ENCODE results near the gene VPS50. TPM values are rescaled to one million over a fixed set of nuclear protein-coding genes. Genes with fewer than 3 reads are reported as not detected.

Gene VPS50
- total RNA-seq, 4 donors from 2014 or later: 17.1 to 43.7 (median 26.9) TPM

DNA sequence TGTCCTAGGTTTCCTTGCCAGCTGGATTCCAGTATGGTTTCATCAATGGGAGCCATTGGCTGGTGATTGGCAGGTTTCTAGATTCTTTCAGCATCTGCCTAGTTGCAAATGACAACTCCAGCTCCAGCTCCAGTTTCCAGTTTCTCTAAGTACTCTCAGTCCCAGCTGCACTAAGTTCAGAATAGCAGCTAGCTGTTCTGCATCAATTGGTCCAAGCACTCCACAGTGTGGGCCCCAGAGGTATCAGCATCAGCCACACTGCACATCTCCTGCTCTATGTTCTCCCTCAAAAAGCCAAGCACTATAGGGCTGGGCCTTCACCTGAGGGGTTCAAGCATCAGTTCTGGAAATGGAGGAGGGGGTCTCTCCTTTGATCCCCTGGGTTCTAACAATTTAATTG lies 143.4 kb downstream of the VPS50 start:
- Histone ChIP-seq H3K27me3 (no peaks in the 10 kb centered on the region), H3K4me3 (no peak overlapping the region), H3K27ac (no peak overlapping the region), H3K4me1 (no peaks in the 10 kb centered on the region), H3K36me3 (no peaks in the 10 kb centered on the region), H3K9me3 (no peaks in the 10 kb centered on the region)
- no peak for DNase-seq
- intact Hi-C loops (cut with DNase I; ENCODE audit: low total_unique reads) (no loop called here), in situ Hi-C loops (cut with MboI; ENCODE audit: low pct_ligation_motif_present in 1 of 4, low pct_unique_long_range_greater_than_20kb in 1 of 4, low sequenced_read_pairs in 3 of 4) (no loop called here)
- TF ChIP-seq POLR2A (IDR thresholded peaks at IDR 0.05) (no peak), POLR2AphosphoS5 (IDR thresholded peaks at IDR 0.05) (no peak), EP300 (IDR thresholded peaks at IDR 0.05; ENCODE audit: low read depth) (no peak)
- TF ChIP-seq, protein P1, sequence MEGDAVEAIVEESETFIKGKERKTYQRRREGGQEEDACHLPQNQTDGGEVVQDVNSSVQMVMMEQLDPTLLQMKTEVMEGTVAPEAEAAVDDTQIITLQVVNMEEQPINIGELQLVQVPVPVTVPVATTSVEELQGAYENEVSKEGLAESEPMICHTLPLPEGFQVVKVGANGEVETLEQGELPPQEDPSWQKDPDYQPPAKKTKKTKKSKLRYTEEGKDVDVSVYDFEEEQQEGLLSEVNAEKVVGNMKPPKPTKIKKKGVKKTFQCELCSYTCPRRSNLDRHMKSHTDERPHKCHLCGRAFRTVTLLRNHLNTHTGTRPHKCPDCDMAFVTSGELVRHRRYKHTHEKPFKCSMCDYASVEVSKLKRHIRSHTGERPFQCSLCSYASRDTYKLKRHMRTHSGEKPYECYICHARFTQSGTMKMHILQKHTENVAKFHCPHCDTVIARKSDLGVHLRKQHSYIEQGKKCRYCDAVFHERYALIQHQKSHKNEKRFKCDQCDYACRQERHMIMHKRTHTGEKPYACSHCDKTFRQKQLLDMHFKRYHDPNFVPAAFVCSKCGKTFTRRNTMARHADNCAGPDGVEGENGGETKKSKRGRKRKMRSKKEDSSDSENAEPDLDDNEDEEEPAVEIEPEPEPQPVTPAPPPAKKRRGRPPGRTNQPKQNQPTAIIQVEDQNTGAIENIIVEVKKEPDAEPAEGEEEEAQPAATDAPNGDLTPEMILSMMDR (IDR thresholded peaks at IDR 0.05): no peak

DNA sequence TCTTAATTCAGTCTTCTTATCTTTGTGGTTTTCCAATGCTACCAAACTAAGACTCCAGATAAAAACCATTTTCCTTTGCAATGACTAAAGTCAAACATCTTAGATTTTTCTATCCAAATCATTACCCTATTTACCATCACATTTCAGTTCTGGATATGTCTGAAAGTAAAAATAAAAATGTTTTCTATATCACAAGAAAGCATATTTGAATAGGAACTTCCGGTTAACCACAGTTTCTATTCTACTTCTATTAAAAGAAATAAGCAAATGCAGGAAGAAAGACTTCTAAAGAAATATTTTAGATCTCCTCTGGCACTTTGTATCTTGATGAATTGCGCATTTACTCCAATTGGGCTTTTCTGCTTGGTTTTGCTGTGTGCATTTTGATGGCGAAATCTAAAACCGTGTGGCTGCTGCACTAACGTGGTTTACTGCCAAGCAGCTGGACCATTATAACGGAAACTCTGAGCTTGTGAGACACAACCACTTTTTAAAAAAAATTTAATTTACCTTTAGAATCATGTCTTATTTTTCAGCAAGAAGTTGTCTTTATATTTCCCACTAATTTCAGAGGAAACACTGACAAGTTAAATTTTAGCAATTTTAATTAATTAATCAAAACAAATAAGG lies 146.1 kb downstream of the VPS50 start:
- H3K36me3 ChIP-seq: no peaks in the 10 kb centered on the region
- no peak for DNase-seq
- intact Hi-C loops (cut with DNase I; ENCODE audit: low total_unique reads): no loop called here
- 64 to 95% methylated on average over 6 of the region's 6 CpGs for WGBS, 2 donors (ENCODE audit: low coverage in 1 of 2)
- peaks cover 0 to 3% (median 0%) of the 10 kb centered on the region in 4 donors for H3K4me1 ChIP-seq
- H3K27me3 ChIP-seq: no peaks in the 10 kb centered on the region
- H3K9me3 ChIP-seq: no peaks in the 10 kb centered on the region
- no peak overlapping the region for H3K27ac ChIP-seq
- in situ Hi-C loops (cut with MboI; ENCODE audit: low pct_ligation_motif_present in 1 of 4, low pct_unique_long_range_greater_than_20kb in 1 of 4, low sequenced_read_pairs in 3 of 4): no loop called here
- no peak overlapping the region for H3K4me3 ChIP-seq
- no peak for TF ChIP-seq EP300 (IDR thresholded peaks at IDR 0.05; ENCODE audit: low read depth)
- no peak for TF ChIP-seq POLR2AphosphoS5 (IDR thresholded peaks at IDR 0.05)
- TF ChIP-seq, protein P1 (IDR thresholded peaks at IDR 0.05): no peak

DNA sequence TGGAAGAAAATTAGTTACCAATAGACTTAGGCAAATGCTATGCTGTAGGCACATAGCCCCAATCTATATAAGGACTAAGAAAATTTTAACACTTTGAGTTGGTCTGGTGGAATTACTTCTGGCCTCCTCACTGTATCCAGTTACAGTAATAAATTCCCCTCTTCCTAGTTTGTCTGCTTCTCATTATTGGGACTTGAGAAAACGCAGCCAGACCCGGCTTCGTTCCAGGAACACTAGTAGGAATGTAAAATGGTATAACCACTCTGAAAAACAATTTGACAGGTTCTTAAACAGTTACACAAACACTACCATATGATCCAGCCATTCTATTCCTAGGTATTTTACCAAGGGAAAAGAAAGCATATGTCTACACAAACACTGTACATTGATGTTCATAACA lies 150.2 kb downstream of the VPS50 start:
- TF ChIP-seq POLR2AphosphoS5 (IDR thresholded peaks at IDR 0.05): no peak
- TF ChIP-seq, protein P1 (IDR thresholded peaks at IDR 0.05): no peak
- TF ChIP-seq POLR2A (IDR thresholded peaks at IDR 0.05): no peak
- no peak for TF ChIP-seq EP300 (IDR thresholded peaks at IDR 0.05; ENCODE audit: low read depth)
- Histone ChIP-seq H3K4me3 (no peak overlapping the region), H3K4me1 (peaks cover 0 to 3% (median 0%) of the 10 kb centered on the region in 4 donors), H3K27ac (no peak overlapping the region), H3K36me3 (no peaks in the 10 kb centered on the region), H3K27me3 (no peaks in the 10 kb centered on the region), H3K9me3 (no peaks in the 10 kb centered on the region)
- in situ Hi-C loops (cut with MboI; ENCODE audit: low pct_ligation_motif_present in 1 of 4, low pct_unique_long_range_greater_than_20kb in 1 of 4, low sequenced_read_pairs in 3 of 4): no loop called here
- no peak for DNase-seq
- WGBS, 2 donors (ENCODE audit: low coverage in 1 of 2): 79 to 82% methylated on average over 3 of the region's 3 CpGs
- intact Hi-C loops (cut with DNase I; ENCODE audit: low total_unique reads): no loop called here

DNA sequence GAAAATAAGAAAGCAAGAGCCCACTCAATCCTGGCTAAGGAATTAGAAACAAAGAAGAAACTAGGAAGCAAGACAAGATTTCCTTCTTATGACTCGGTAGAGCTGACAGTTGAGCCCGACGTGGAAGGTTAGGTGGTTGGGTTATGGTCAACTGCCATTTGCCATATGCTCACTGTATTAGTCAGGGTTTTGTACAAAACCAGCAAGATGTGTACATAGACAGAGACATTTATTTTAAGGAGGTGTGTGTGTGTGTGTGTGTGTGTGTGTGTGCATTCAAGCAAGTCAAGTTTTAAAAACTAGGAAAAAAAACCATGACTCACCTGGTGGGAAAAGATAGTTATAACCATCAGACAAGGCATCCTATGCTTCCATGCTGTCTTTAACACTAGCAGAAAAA lies 158.5 kb downstream of the VPS50 start:
- no peaks in the 10 kb centered on the region for H3K27me3 ChIP-seq
- no peaks in the 10 kb centered on the region for H3K4me1 ChIP-seq
- no peak overlapping the region for H3K4me3 ChIP-seq
- in situ Hi-C loops (cut with MboI; ENCODE audit: low pct_ligation_motif_present in 1 of 4, low pct_unique_long_range_greater_than_20kb in 1 of 4, low sequenced_read_pairs in 3 of 4) (no loop called here), intact Hi-C loops (cut with DNase I; ENCODE audit: low total_unique reads) (no loop called here)
- DNase-seq: no peak
- TF ChIP-seq POLR2A (IDR thresholded peaks at IDR 0.05): no peak
- TF ChIP-seq POLR2AphosphoS5 (IDR thresholded peaks at IDR 0.05): no peak
- TF ChIP-seq, protein P1 (IDR thresholded peaks at IDR 0.05): no peak
- TF ChIP-seq EP300 (IDR thresholded peaks at IDR 0.05; ENCODE audit: low read depth): no peak
- no peaks in the 10 kb centered on the region for H3K36me3 ChIP-seq
- H3K27ac ChIP-seq: no peak overlapping the region
- no peaks in the 10 kb centered on the region for H3K9me3 ChIP-seq
- 75 to 76% methylated on average over 3 of the region's 3 CpGs for WGBS, 2 donors (ENCODE audit: low coverage in 1 of 2)

All from transverse colon (tissue), 4 donors.